NCI-H2029 treated with DMSO at 0.1 percent for 48 hours (cell line): ENCODE measurements around the gene WIPF1.

Experiments
- DNase-seq: peaks from one replicate; lab custom pipeline; 2025; lab: John Stamatoyannopoulos, UW

The WIPF1 gene

GRCh38 chr2:174540893-174541292 is 56.7 kb downstream of the WIPF1 start:
- no peak for DNase-seq

GRCh38 chr2:174535757-174536703 is 61.6 kb downstream of the WIPF1 start:
- DNase-seq = peak; percentile 3

GRCh38 chr2:174535083-174535482 is 62.5 kb downstream of the WIPF1 start:
- no peak for DNase-seq

GRCh38 chr2:174529916-174530315 is 67.7 kb downstream of the WIPF1 start:
- no peak for DNase-seq

- no peak for DNase-seq
Observed at GRCh38 chr2:174527959-174528358, 69.6 kb downstream of the WIPF1 start.

GRCh38 chr2:174527101-174527721 is 70.4 kb downstream of the WIPF1 start:
- DNase-seq = no peak

- DNase-seq = no peak
Observed at GRCh38 chr2:174524527-174524926, 73.1 kb downstream of the WIPF1 start.

GRCh38 chr2:174522553-174522952 is 75.1 kb downstream of the WIPF1 start:
- no peak for DNase-seq

- no peak for DNase-seq
Observed at GRCh38 chr2:174518395-174518794, 79.2 kb downstream of the WIPF1 start.

GRCh38 chr2:174516501-174517378 is 80.9 kb downstream of the WIPF1 start:
- DNase-seq = no peak

- no peak for DNase-seq
Observed at GRCh38 chr2:174512345-174512744, 85.3 kb downstream of the WIPF1 start.

- no peak for DNase-seq
Observed at GRCh38 chr2:174511580-174512260, 85.9 kb downstream of the WIPF1 start.

GRCh38 chr2:174510583-174511189 is 86.9 kb downstream of the WIPF1 start:
- no peak for DNase-seq
